Kidney glomerular epithelial cell (primary cell): ENCODE data around the gene GALM.
"Not testable (repeated sequence)": the region's sequence is repeated elsewhere in the genome, so short reads cannot be mapped to it uniquely, and the experiment has no call there.

Source experiments
- DNase-seq: peaks from one replicate; lab custom pipeline; 2025; lab: John Stamatoyannopoulos, UW

Gene GALM

DNA sequence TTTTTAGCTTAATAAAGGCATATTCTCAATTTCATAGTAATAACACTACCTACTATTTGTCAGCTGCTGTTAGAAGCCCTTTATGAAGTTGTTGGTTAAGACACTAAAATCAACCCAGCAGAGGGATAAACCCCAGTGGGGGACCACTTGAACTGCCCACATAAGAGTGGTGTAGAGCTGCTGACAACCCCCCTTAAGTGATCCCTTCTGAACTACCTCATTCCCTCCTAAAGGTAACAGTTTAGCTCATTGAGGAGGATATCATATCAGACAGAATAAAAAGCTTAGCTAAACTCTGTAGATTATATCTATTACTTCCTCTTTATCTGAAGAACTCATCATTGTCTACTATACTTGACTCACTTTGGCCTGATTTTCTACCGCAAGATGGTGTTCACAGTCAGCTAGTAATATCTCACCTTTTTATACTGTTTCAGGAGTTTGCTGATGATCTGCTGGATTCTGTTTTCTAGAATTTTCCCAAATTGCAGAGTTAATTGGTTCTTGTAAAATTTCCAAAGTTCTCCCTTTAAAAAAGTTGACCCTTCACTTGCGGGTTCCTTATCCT, 16.2 kb downstream of the GALM start:
- DNase-seq: no peak

DNA sequence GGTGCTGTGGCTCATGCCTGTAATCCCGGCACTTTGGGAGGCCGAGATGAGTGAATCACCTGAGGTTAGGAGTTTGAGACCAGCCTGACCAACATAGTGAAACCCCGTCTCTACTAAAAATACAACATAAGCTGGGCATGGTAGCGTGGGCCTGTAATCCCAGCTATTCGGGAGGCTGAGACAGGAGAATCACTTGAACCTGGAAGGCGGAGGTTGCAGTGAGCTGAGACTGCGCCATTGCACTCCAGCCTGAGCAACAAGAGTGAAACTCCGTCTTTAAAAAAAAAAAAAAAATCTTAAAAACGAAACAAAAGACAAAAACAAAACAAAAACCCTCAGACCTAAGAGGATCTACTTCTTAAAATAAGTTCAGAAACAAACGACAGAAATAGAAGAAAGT, 16.7 kb downstream of the GALM start:
- DNase-seq: not testable (repeated sequence)

DNA sequence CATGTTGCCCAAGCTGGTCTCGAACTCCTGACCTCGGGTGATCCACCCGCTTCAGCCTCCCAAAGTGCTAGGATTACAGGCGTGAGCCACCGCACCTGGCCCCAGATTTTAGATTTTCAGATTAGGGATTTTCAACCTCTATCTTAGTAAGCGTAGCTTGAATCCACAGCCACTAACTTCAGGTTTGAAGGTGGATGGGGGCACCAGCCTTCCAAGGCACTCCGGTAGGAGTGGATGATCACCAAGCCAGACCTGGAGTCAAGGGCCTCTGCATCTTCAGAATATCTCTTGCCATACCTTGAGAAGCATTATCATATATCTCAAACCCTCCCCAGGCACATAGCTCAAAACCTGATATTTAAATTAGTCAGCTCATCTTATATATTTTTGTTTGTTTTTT, 17.9 kb downstream of the GALM start:
- no peak for DNase-seq

DNA sequence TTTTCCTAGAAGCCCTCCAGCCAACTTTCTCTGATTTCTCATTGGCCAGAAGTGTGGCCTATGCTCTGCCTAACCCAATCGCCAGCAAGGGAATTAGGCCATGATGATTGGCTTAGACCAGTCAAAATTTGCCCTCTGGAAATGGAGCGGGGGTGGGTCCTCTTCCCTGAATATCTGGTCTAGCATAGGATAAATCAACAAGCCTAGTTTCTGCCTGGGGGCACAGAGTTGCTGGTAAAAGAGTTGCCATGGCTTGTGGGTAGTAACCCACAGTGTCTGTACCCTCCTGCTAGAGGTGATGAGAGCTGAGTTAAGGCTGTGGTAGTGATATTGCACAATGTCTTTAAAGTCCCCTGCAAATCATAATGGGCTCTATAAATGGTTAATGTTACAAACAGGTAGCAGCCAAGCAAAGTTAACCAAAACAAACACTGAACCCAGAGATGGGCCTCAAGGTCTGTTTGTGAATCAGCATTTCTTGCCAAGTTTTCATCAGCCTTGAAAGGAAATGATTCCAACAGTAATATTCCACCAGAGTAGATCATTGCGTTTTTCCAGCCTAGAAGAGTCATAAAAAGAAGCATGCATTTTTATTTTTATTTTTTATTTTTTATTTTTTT, 19.3 kb downstream of the GALM start:
- DNase-seq: no peak

DNA sequence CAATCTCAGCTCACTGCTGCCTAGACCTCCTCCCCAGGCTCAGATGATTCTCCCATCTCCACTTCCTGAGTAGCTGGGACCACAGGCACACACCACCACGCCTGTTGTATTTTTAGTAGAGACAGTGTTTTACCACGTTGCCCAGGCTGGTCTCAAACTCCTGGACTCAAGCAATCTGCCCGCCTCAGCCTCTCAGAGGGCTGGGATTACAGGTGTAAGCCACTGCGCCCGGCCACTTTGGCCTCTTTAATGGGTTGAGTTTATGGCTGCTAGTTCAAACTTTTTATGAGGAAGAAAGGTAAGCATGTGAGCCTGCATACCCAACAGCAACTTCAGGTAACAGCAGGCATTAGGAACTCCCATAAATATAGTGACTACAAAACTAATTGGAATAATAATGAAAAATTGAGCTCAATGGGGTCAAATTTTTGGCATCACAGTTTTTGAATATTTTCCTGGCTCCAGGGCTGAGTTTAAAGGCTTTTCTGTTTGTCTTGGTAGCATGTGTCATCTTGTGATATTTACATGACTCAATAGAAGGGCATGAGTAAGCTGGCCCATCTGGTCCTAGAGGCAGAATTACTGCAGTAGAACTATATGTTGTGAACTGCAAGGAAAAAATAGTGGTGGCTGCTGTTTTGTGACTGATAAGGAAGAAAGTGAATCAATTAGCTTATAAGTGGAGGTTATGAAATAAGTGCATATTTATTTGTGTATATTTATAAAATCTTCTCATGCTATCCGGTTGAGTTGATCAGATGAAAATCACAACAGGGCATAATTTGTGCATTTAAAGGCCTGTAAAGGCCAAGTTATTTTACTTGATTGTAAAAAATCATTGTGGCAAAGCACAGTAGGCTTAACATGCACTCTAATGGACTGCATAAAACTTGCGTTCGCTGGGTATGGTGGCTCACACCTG, 24.8 kb downstream of the GALM start:
- DNase-seq: peak; percentile 68

DNA sequence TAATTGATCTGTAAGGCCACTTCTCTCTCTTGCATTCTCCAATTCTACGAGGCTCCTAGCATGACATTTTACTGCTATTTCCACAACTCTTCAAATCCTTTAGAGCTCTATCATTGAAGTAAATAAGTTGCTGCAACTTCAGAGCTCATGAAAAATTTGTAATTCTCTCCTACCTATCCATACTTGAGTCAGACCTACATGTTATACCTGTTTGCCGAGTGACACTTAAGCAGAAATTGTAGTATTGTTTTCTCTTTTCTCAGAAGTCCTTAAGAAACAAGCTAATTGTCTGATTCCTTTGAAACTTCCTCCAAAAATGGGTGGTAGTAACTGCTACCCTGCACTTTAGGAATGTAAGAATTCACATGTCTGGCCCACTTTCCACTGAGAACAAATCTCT, 26.1 kb downstream of the GALM start:
- DNase-seq: no peak

DNA sequence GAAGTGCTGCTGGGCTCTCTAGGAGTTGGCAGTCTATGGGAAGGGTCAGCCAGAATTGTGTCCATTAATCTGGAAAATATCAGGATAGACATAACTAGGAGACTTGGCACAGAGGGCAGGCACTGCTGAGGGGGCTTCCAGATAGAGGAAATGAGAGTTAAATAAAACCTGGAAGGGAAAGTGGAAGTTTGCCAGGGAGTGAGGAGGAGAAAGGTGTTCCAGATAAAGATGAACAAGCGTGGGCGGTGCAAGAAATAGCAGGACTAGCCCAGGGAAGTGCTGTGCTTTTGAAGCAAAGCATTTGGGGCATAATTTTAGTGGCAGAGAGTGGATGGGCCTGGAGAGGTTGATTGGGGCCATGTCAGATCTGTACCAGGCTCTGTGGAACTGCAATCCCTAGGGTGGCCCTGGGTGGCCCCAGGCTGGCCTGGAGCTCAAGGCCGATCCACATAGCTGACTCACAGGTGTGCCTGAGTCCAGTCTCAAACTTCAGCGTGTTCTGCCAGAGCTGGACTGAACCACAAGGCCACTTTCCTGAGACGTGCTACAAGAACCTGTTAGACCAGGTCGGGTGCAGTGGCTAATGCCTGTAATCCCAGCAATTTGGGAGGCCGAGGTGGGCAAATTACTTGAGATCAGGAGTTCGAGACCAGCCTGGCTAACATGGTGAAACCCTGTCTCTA, 26.9 kb downstream of the GALM start:
- no peak for DNase-seq

DNA sequence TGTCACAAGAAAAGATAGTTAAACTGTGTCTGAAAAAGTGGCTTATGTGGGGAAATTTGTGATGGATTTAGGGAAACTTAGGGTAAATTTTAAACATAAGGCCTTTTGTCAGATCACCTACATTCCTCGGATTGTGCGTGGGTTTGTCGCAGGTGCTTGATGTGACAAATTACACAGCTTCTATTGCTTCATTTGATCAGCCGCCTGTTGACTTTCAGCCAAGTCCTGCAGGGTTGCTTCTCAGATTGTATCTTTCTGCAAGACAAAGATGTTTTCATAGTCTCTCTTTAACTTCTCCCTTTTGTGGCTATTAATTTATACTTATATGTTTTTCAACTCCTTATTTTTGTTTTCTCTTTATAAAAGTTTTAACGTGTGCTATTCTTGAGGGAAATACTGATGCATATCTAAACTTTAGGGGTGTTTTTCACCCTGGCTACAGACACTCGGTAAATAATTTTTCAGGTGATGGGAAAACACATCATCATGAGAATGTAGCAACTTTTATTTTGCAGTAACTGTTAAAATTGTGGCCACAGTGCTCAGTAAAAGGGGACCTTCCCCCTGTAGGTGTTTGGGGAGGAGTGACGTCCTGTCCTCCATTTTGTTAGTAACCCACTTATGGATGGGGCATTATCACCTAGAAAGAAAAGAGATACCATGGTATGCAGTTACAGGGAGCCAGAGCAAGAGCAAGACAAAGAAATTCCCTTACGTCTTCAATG, 31.4 kb downstream of the GALM start:
- no peak for DNase-seq

DNA sequence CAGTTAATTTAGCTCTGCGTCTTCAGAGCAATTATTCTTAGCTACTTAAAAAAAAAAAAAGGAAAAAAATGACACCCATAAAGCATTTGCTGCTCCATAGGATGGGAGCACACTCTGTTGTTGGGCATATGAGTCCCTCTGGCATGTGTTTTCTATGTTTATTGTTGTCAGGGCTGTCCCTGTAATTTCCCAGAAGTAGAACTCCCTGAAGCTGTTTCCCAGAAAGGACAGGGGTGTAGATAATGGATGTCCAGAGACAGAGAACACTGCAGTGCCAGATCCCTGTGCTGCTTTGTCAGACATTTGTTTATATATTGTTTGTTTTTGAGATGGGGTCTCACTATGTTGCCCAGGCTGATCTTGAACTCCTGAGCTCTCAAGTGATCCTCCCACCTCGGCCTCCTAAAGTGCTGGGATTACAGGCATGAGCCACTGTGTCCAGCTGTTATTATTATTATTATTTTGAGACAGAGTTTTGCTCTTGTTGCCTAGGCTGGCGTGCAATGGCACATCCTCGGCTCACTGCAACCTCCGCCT, 32.6 kb downstream of the GALM start:
- no peak for DNase-seq

DNA sequence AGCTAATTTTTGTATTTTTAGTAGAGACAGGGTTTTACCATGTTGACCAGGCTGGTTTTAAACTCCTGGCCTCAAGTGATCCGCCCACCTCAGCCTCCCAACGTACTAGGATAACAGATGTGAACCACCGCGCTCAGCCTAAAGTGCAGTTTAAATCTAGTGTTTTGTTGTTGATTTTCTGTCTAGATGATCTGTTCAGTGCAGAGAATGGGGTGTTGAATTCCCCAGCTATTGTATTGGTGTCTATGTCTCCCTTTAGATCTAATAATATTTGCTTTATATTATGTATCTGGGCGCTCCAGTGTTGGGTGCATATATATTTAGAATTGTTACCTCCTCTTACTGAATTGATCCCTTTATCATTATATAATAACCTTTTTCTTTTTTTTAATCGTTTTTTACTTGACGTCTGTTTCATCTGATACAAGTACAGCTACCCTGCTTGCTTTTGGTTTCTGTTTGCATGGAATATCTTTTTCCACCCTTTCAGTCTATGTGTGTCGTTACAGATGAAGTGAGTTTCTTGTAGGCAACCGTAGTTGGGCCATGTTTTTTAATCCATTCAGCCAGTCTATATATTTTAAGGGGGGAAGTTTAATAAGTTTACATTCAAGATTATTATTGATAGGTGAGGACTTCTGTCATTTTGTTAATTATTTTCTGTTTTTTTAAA, 34.3 kb downstream of the GALM start:
- DNase-seq: no peak

DNA sequence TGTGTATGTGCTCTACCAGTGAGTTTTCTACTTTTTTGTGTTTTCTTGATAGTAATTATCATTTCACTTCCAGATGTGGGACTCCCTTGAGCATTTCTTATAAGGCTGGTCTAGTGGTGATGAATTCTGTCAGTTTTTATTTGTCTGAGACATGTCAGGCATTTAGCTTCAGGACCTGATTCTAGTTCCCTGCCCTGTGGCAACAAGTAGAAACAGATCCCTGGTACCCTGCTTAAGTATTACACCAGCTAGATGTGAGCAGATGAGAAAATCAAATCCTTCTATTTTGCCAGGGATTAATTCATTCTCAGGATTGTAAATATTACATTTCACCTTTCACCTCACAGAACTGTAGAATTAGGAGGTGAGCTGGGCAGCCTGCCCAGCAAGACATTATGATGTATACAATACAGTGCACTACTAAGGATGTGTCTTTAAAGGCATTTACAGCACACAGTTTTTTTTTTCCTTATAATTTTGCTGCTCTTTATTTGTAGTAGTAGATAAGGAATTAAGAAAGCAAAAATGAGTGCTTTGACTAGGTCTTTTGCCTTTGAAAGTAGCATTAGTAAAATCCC, 35.1 kb downstream of the GALM start:
- DNase-seq: no peak

DNA sequence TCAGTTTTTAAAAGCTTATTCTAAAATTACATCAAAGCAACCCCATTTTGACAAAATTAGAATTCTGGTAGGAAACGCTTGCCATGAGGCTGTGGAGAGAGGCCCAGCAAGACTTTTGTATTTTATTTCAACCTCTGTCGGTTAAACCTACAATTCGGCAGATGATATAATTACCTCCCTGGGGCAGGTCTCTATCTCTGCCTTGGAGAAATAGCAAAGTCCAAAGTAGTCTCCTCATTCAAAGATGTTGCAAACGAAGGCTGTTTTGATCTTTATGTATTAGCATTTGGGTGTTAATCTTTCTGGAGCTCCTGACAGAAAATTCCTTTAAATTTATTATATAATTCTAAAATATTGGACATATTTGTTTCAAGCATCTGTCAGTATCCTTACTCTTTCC, 35.6 kb downstream of the GALM start:
- no peak for DNase-seq

DNA sequence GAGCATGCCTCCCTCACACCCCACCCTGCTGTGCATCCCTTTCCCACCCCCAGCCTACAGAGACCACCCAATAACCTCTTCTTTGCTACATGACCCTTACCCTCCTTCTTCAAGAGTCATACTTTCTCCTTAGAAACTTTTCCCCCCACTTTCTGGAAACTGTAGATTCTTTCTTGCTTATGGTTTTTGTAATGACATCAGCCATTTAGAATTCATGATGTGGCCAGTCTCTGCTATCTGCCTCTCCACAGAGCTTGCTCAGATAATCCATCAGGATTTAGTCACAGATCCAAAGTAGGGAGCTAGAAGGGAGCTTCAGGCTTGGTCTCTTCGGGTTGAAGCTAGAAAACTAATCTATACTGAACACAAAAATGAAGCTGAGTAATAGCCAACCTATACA, 36.5 kb downstream of the GALM start:
- peak; percentile 66 for DNase-seq

DNA sequence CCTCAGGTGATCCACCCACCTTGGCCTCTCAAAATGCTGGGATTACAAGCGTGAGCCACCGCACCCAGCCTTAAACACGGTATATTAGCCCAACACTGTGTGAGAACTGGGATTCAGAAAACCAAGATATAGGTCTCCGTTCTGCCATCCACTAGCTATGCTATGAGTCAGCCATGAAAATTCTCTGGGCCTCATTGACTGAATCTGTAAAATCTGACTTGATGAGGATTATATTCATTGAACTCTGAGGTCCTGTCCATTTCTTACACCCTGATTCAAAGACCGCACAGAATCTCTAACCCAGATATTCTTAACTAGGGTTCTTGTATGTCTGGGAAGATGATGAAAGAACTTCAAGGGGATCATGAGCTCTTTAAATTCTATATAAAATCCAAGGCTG, 37.4 kb downstream of the GALM start:
- not testable (repeated sequence) for DNase-seq

DNA sequence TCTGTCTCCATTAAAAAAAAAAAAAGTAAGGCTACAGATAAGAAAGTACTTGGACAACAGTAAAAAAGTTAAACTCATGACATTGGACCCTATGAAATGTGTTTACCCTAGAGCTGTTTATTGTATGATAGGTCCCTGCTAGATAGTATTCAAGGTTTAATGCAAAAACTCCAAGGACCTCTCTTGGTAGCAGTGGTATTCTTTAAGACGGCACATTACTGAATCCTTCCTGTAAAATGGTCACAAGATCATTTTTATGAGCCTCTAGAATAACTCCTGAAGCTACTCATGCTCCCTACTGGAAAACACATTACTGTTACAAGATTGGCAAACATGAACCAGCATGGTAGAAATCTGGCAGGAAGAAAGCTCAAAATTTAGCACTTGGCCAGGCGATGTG, 38.8 kb downstream of the GALM start:
- DNase-seq: no peak

DNA sequence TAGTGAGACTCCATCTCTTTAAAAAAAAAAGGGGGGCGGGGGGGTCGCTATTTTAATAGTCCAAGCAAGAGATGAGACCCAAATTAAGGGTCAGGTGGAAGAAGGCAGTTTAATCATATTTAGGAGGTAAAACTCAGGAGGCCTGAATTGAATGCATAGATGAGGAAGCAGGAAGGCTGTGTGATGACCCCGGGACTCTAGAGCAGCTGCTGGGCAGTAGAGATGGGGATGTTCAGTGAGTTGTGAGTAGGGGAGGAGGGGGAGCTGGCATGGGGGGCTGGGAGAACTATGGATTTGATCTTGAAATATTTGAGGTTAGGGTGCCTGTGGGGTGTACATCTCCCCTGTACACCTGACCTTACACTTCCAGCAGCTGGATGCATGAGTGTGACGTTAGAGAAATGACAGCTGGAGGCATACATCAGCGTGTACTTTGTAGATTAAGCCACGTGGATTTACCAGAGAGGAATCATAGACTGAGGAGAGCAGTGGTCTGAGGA, 41.0 kb downstream of the GALM start:
- no peak for DNase-seq

DNA sequence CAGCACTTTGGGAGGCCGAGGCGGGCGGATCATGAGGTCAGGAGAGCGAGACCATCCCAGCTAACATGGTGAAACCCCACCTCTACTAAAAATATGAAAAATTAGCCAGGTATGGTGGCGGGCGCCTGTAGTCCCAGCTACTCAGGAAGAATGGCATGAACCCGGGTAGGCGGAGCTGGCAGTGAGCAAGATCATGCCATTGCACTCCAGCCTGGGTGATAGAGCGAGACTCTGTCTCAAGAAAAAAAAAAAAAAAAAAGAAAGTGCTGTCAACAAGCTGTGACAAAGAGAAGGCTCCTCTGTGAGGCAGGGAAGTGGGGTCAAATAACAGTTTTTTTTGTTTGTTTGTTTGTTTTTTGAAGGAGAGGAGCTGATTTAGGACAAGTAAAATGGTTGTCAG, 42.6 kb downstream of the GALM start:
- not testable (repeated sequence) for DNase-seq

DNA sequence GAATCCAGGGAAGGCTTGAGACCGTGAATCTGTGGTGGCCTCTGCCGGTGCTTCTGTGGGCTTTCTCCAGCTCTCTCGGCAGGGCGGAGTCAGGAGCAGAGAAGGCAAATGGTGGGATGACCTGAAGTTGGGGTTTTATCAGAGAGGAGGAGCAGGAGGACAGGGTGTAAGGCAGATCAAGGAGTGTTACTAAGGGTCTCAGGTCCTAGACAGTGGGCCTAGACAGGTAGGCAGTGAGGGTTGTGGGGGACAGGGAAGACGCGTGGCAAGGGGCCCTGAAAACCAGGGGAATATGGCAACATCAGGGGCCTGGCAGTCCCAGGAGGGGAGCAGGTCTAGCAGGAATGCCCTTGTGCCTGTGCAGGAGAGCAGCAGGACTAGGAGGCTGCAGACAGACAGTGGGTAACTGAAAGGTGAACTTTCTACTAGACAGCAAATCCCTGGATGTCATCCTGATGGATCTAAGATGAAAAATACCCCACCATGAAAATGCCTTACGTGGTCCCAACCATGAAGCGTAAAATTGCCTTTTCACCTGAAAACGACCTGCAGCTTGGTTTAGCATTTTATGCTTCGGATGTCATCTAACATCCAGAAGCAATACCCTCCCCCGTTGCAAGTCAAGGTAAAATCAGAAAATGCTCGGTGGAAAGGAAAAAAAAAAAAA, 43.1 kb downstream of the GALM start:
- no peak for DNase-seq

DNA sequence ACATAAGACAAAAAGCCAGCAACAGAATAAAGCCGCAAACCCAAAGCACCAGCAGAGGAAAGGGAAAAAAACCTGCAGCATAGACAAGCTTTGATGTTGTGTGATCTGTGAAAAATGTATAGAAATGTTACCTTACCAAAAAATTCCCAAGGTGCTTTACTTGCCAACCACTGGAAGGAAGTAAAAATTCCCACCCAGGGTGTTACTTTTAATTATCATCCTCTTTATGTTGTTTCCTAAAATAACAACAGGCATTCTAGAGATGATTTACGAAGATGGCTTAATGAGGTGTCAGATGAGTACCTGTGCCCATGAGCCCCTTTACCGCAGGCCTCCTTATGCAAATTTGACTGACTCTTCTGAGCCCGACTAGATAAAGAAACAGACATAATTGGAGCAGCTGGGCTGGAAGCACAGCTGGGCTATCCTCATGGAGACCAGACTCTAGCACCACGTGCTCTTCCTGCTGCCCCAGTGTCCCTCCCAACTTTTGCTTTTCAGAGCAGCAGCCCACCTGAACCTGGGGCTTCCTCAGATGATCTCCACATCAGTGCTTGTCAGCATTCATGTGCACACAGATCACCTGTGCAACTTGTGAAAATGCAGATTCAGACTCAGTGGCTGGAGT, 43.8 kb downstream of the GALM start:
- DNase-seq: no peak

DNA sequence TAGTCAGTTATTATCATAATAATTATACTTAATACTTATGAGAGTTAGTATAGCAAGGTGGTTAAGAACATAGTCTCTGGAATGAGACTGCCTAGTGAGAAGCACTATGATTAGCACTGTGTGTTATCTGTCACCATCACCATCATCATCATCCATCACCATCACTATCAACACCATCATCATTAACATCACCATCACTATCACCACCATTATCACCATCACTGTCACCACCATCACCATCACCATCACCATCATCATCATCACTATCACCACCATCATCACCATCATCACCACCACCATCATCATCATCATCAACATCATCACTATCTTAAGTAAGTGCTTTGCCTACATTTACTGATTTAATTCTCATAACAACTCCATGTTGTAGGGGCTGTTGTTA, 45.6 kb downstream of the GALM start:
- DNase-seq: no peak
